AG04450 (cell line): ENCODE data around the gene RPL35. TPM values are rescaled to one million over a fixed set of nuclear protein-coding genes. Genes with fewer than 3 reads are reported as not detected.
"Not testable (repeated sequence)": the region's sequence is repeated elsewhere in the genome, so short reads cannot be mapped to it uniquely, and the experiment has no call there.

Source experiments
- CTCF ChIA-PET: fragments of 300-600, 350-600 bp; formaldehyde crosslinking; extraction: SDS; loops from one replicate; lab custom pipeline; 2022; ENCODE audit warnings: antibody characterized with exemption, inconsistent platforms; lab: Charles Lee
- POLR2A ChIA-PET: fragments of 350-600 bp; formaldehyde crosslinking; extraction: SDS; loops from one replicate; lab custom pipeline; 2021; ENCODE audit warnings: antibody characterized with exemption, inconsistent platforms; lab: Yijun Ruan, JAX
- DNase-seq: peaks from one replicate; pipeline ENCODE4 v3.0.0-alpha.2; 2011; ENCODE audit warnings: low read depth, low spot score
- H3K27ac ChIP-seq: one replicate; pipeline ENCODE4 v1.5.1; 2012; ENCODE audit warnings: low read depth, low read length, control low read depth
- H3K27me3 ChIP-seq: one replicate; pipeline ENCODE4 v1.6.0; 2012; ENCODE audit warnings: low read length; ENCODE audit not compliant: control insufficient read depth, insufficient read depth
- H3K4me3 ChIP-seq: 2 replicates; pipeline ENCODE4 v1.5.1; 2011; ENCODE audit warnings: mild to moderate bottlenecking, low read depth, low read length, control low read depth
- H3K9me3 ChIP-seq: 2 replicates; pipeline ENCODE4 v1.5.1; 2012; ENCODE audit warnings: low read length; ENCODE audit not compliant: control insufficient read depth, insufficient read depth
- CTCF ChIP-seq: IDR thresholded peaks from 2 replicates; pipeline ENCODE4 v1.5.1; 2011; ENCODE audit warnings: low read depth, low read length, control low read depth, inconsistent platforms
- polyA plus RNA-seq: library from polyadenylated mRNA; depleted of rRNA; stranded (reverse); fragments of >200 nt; gene quantifications from 2 replicates; pipeline ENCODE4 v1.2.3, GENCODE V29; 2011

The RPL35 gene
- polyA plus RNA-seq, 1 experiment: 2,283 TPM

GRCh38 chr9:124839612-124840299, 22.0 kb downstream of the RPL35 start:
- no peaks in the 10 kb centered on the region for H3K27me3 ChIP-seq
- H3K9me3 ChIP-seq: no peaks in the 10 kb centered on the region
- no peak overlapping the region for H3K27ac ChIP-seq
- H3K4me3 ChIP-seq: no peak overlapping the region
- POLR2A ChIA-PET: interaction anchor here (0.6 to 1.1 kb wide), 2 partner anchors 60 to 455 kb away, joined by 4 to 8 read pairs; no protein-coding TSS in a partner anchor
- no peak for DNase-seq
- CTCF ChIA-PET: interaction anchor here (0.9 to 5.4 kb wide), 10 partner anchors 12 to 66 kb away, joined by 3 to 33 read pairs (median 5); partner anchors contain the start of genes OLFML2A and WDR38
- TF ChIP-seq CTCF: peak; percentile 67

- H3K9me3 ChIP-seq, H3K27ac ChIP-seq, DNase-seq, H3K27me3 ChIP-seq, H3K4me3 ChIP-seq: not testable (repeated sequence)
- POLR2A ChIA-PET: interaction anchor here (1.3 kb wide), 1 partner anchor 18 kb away, joined by 4 read pairs; no protein-coding TSS in a partner anchor
- CTCF ChIA-PET: interaction anchor here (1.3 to 5.4 kb wide), 4 partner anchors 14 to 64 kb away, joined by 5 to 33 read pairs (median 8); partner anchors contain the start of gene WDR38
Measured at GRCh38 chr9:124838567-124839275, 23.0 kb downstream of the RPL35 start.

- H3K27ac ChIP-seq, H3K4me3 ChIP-seq, H3K27me3 ChIP-seq, DNase-seq, H3K9me3 ChIP-seq: not testable (repeated sequence)
- CTCF ChIA-PET: interaction anchor here (0.8 to 1.8 kb wide), 2 partner anchors 14 to 64 kb away, joined by 3 to 6 read pairs; no protein-coding TSS in a partner anchor
- POLR2A ChIA-PET: interaction anchor here (1.3 kb wide), 1 partner anchor 18 kb away, joined by 4 read pairs; no protein-coding TSS in a partner anchor
Measured at GRCh38 chr9:124838132-124838531, 23.6 kb downstream of the RPL35 start.

- Histone ChIP-seq H3K27ac (no peak overlapping the region), H3K9me3 (no peaks in the 10 kb centered on the region), H3K27me3 (no peaks in the 10 kb centered on the region), H3K4me3 (no peak overlapping the region)
- CTCF ChIA-PET: interaction anchor here (0.6 to 4.8 kb wide), 3 partner anchors 8 to 63 kb away, joined by 3 to 24 read pairs (median 3); partner anchors contain the start of gene WDR38
- peak; percentile 52 for DNase-seq
- POLR2A ChIA-PET: interaction anchor here (0.9 to 1.5 kb wide), 2 partner anchors 55 to 64 kb away, joined by 5 to 11 read pairs; no protein-coding TSS in a partner anchor
- TF ChIP-seq CTCF: no peak
Measured at GRCh38 chr9:124835026-124835557, 26.7 kb downstream of the RPL35 start.

- no peaks in the 10 kb centered on the region for H3K9me3 ChIP-seq
- H3K27me3 ChIP-seq: no peaks in the 10 kb centered on the region
- ChIA-PET CTCF (interaction anchor here (0.6 to 4.8 kb wide), 3 partner anchors 9 to 63 kb away, joined by 3 to 24 read pairs (median 3); partner anchors contain the start of gene WDR38), POLR2A (interaction anchor here (0.7 to 1.5 kb wide), 3 partner anchors 55 to 105 kb away, joined by 3 to 11 read pairs (median 5); no protein-coding TSS in a partner anchor)
- no peak overlapping the region for H3K27ac ChIP-seq
- no peak for DNase-seq
- TF ChIP-seq CTCF: no peak
- no peak overlapping the region for H3K4me3 ChIP-seq
Measured at GRCh38 chr9:124834591-124834990, 27.2 kb downstream of the RPL35 start.
